ENCODE data around the gene PSMC3.

Gene PSMC3

GRCh38 chr11:47375546-47376085 is 50.6 kb downstream of the PSMC3 start:
- H3K27ac Mint-ChIP-seq: no peak overlapping the region
- no peak for DNase-seq

GRCh38 chr11:47375020-47375419 is 51.2 kb downstream of the PSMC3 start:
- no peak for DNase-seq
- no peak overlapping the region for H3K27ac Mint-ChIP-seq
- H3K27me3 Mint-ChIP-seq: peaks cover 4% of the 10 kb centered on the region
- no peak overlapping the region for H3K4me3 Mint-ChIP-seq
- H3K36me3 Mint-ChIP-seq: no peaks in the 10 kb centered on the region
- peaks cover 2% of the 10 kb centered on the region for H3K4me1 Mint-ChIP-seq
- H3K9me3 Mint-ChIP-seq: no peaks in the 10 kb centered on the region
- CTCF ChIA-PET: interaction anchor here (0.9 to 5.4 kb wide), 6 partner anchors 11 to 242 kb away, joined by 3 to 133 read pairs (median 12); partner anchors contain the start of gene SLC39A13

More at GRCh38 chr11:47375546-47376085, 50.6 kb downstream of the PSMC3 start:
- CTCF ChIA-PET: interaction anchor here (1.3 to 5.4 kb wide), 3 partner anchors 13 to 36 kb away, joined by 4 to 133 read pairs (median 31); partner anchors contain the start of gene SLC39A13
- Mint-ChIP-seq H3K36me3 (no peaks in the 10 kb centered on the region), H3K27me3 (peaks cover 4% of the 10 kb centered on the region), H3K4me3 (no peak overlapping the region), H3K9me3 (no peaks in the 10 kb centered on the region), H3K4me1 (peaks cover 2% of the 10 kb centered on the region)

- no peaks in the 10 kb centered on the region for H3K36me3 Mint-ChIP-seq
- H3K9me3 Mint-ChIP-seq: no peaks in the 10 kb centered on the region
- H3K27ac Mint-ChIP-seq: no peak overlapping the region
- CTCF ChIA-PET: interaction anchor here (0.7 to 5.4 kb wide), 24 partner anchors 8 to 481 kb away, joined by 3 to 133 read pairs (median 6); partner anchors contain the start of genes PSMC3 and SLC39A13
- peaks cover 2% of the 10 kb centered on the region for H3K4me1 Mint-ChIP-seq
- DNase-seq: no peak
- no peak overlapping the region for H3K4me3 Mint-ChIP-seq
- peaks cover 4% of the 10 kb centered on the region for H3K27me3 Mint-ChIP-seq
Measured at GRCh38 chr11:47374720-47375019, 51.6 kb downstream of the PSMC3 start.

GRCh38 chr11:47373876-47374719 is 52.1 kb downstream of the PSMC3 start:
- Mint-ChIP-seq H3K4me3 (no peak overlapping the region), H3K27ac (no peak overlapping the region), H3K4me1 (peaks cover 2% of the 10 kb centered on the region), H3K9me3 (no peaks in the 10 kb centered on the region), H3K36me3 (no peaks in the 10 kb centered on the region), H3K27me3 (peaks cover 4% of the 10 kb centered on the region)
- DNase-seq: peak; percentile 88
- CTCF ChIA-PET: interaction anchor here (0.7 to 5.4 kb wide), 26 partner anchors 9 to 482 kb away, joined by 3 to 133 read pairs (median 6); partner anchors contain the start of genes PSMC3 and SLC39A13

GRCh38 chr11:47372422-47372821 is 53.8 kb downstream of the PSMC3 start:
- no peak overlapping the region for H3K27ac Mint-ChIP-seq
- no peaks in the 10 kb centered on the region for H3K27me3 Mint-ChIP-seq
- no peak for DNase-seq
- H3K36me3 Mint-ChIP-seq: no peaks in the 10 kb centered on the region
- no peaks in the 10 kb centered on the region for H3K9me3 Mint-ChIP-seq
- CTCF ChIA-PET: interaction anchor here (0.7 to 5.4 kb wide), 8 partner anchors 8 to 107 kb away, joined by 3 to 133 read pairs (median 17); partner anchors contain the start of gene SLC39A13
- no peak overlapping the region for H3K4me3 Mint-ChIP-seq
- no peaks in the 10 kb centered on the region for H3K4me1 Mint-ChIP-seq

- peaks cover 5% of the 10 kb centered on the region for H3K27me3 Mint-ChIP-seq
- no peak overlapping the region for H3K27ac Mint-ChIP-seq
- DNase-seq: no peak
- H3K36me3 Mint-ChIP-seq: no peaks in the 10 kb centered on the region
- no peaks in the 10 kb centered on the region for H3K9me3 Mint-ChIP-seq
- CTCF ChIA-PET: interaction anchor here (0.7 to 1.0 kb wide), 2 partner anchors 22 to 146 kb away, joined by 3 read pairs; no protein-coding TSS in a partner anchor
- no peak overlapping the region for H3K4me3 Mint-ChIP-seq
- no peaks in the 10 kb centered on the region for H3K4me1 Mint-ChIP-seq
Measured at GRCh38 chr11:47369676-47370075, 56.6 kb downstream of the PSMC3 start.

All from activated naive CD4-positive, alpha-beta T cell treated with anti-CD3 and anti-CD28 coated beads, Interleukin-2, amount 10 ng/mL, durations not matched to agents 7 days and 5 days (primary cell).